Gastrocnemius medialis (tissue), 4 donors: ENCODE results near the gene YY1AP1. TPM values are rescaled to one million over a fixed set of nuclear protein-coding genes. Genes with fewer than 3 reads are reported as not detected.
"Not testable (repeated sequence)": the region's sequence is repeated elsewhere in the genome, so short reads cannot be mapped to it uniquely, and the experiment has no call there.

Source experiments
- ATAC-seq, 2 donors: fragments of 150-250 bp; one replicate each; pipeline ENCODE4 v1.9.1; 2016
- DNase-seq, 2 donors: peaks; one replicate each; pipeline ENCODE4 v3.0.0-alpha.2; 2019
- H3K27ac ChIP-seq, 4 donors: fragments of 200-600 bp; sonication (generic); 1 replicate in 1 of 4; 2 replicates in 3 of 4; pipeline ENCODE4 v1.5.1; 2016 to 2018; ENCODE audit warnings: mild to moderate bottlenecking in 2 of 4, moderate library complexity in 1 of 4
- H3K27me3 ChIP-seq, 3 donors: fragments of 200-600 bp; sonication (generic) in 2 of 3; 1 replicate in 1 of 3; 2 replicates in 2 of 3; pipeline versions ENCODE4 v1.5.1 to v1.6.0; 2016 to 2019; ENCODE audit warnings: mild to moderate bottlenecking in 1 of 3, moderate library complexity in 1 of 3
- H3K36me3 ChIP-seq, 2 donors: fragments of 200-600 bp; sonication (generic) in 1 of 2; one replicate each; pipeline ENCODE4 v1.5.1; 2017 to 2018
- H3K4me1 ChIP-seq, 2 donors: fragments of 200-600 bp; sonication (generic) in 1 of 2; one replicate each; pipeline ENCODE4 v1.5.1; 2016 to 2017; ENCODE audit warnings: mild to moderate bottlenecking in 2 of 2
- H3K4me3 ChIP-seq, 4 donors: fragments of 200-600 bp; sonication (generic) in 3 of 4; 1 replicate in 1 of 4; 2 replicates in 3 of 4; pipeline ENCODE4 v1.5.1; 2016 to 2019; ENCODE audit warnings: mild to moderate bottlenecking in 2 of 4
- H3K9me3 ChIP-seq, 3 donors: fragments of 200-600 bp; sonication (generic) in 2 of 3; 1 replicate in 1 of 3; 2 replicates in 2 of 3; pipeline ENCODE4 v1.5.1; 2016 to 2019
- POLR2A ChIP-seq, 2 donors: fragments of 450-650 bp; IDR thresholded peaks; one replicate each; pipeline ENCODE4 v1.6.1; 2017; ENCODE audit warnings: antibody characterized with exemption in 2 of 2, mild to moderate bottlenecking in 2 of 2, moderate library complexity in 2 of 2
- in situ Hi-C, 4 donors: fragments of 200-750 bp; cut with MboI; loops; one replicate each; pipeline versions ENCODE4 v1.15.0 to v1.8.0; 2017; ENCODE audit warnings: low sequenced_read_pairs in 4 of 4
- intact Hi-C: fragments of 100-400 bp; cut with DNase I; formaldehyde crosslinking; loops from one replicate; pipeline ENCODE4 v1.15.1; 2023; ENCODE audit warnings: low total_unique reads
- total RNA-seq, 4 donors: library from RNA; depleted of rRNA; stranded (reverse); fragments of >200 nt; gene quantifications; one replicate each; pipeline versions ENCODE4 v1.1.0 to v1.2.3, GENCODE V29; 2016
- TF ChIP-seq, protein P1 (sequence below), 5 experiments: fragments of 450-650 bp in 3 of 5; fragments of 200-600 bp in 2 of 5; sonication (generic) in 2 of 5; IDR thresholded peaks in 4 of 5; conservative IDR thresholded peaks in 1 of 5; 1 replicate in 4 of 5; 2 replicates in 1 of 5; pipeline ENCODE4 v1.5.1; 2016 to 2019; ENCODE audit warnings: antibody characterized with exemption in 5 of 5, mild to moderate bottlenecking in 3 of 5, moderate library complexity in 3 of 5

YY1AP1 gene
- total RNA-seq, 4 donors from 2014 or later = 81.6 to 162 (median 120) TPM

DNA sequence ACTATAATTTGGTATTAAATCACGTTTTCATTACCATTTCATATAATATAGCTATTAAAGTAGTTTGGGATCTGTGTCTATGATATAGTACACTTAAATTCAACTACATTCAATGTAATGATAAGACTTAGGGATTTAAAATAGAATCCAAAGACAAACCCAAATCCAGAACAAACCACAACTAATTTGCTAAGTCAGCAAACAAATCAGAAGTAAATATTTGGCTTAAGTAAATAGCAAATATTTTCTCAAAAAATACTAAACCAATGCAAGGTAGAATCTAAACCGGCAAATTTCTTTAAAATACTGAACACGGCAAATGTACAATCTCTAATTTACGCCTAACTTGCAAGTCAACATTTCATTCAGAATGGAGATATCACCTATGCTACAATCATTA lies 16.8 kb downstream of the YY1AP1 start:
- H3K4me1 ChIP-seq = no peaks in the 10 kb centered on the region
- TF ChIP-seq, protein P1, sequence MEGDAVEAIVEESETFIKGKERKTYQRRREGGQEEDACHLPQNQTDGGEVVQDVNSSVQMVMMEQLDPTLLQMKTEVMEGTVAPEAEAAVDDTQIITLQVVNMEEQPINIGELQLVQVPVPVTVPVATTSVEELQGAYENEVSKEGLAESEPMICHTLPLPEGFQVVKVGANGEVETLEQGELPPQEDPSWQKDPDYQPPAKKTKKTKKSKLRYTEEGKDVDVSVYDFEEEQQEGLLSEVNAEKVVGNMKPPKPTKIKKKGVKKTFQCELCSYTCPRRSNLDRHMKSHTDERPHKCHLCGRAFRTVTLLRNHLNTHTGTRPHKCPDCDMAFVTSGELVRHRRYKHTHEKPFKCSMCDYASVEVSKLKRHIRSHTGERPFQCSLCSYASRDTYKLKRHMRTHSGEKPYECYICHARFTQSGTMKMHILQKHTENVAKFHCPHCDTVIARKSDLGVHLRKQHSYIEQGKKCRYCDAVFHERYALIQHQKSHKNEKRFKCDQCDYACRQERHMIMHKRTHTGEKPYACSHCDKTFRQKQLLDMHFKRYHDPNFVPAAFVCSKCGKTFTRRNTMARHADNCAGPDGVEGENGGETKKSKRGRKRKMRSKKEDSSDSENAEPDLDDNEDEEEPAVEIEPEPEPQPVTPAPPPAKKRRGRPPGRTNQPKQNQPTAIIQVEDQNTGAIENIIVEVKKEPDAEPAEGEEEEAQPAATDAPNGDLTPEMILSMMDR (IDR thresholded peaks at IDR 0.05 in 4 of 5, conservative IDR thresholded peaks at IDR 0.05 in 1 of 5) = no peak
- no peak for TF ChIP-seq POLR2A (IDR thresholded peaks at IDR 0.05)
- ATAC-seq (no peak), DNase-seq (no peak)
- peaks cover 3 to 93% of the 10 kb centered on the region in 2 donors for H3K36me3 ChIP-seq
- no peak overlapping the region for H3K27ac ChIP-seq
- in situ Hi-C loops (loop anchor here in 1 of 4 donors (25.0 kb wide), 1 partner anchor 1409 kb away; the partner anchor contains the start of gene HAX1), intact Hi-C loops (no loop called here)
- no peaks in the 10 kb centered on the region for H3K27me3 ChIP-seq
- H3K9me3 ChIP-seq = no peaks in the 10 kb centered on the region
- no peak overlapping the region for H3K4me3 ChIP-seq

DNA sequence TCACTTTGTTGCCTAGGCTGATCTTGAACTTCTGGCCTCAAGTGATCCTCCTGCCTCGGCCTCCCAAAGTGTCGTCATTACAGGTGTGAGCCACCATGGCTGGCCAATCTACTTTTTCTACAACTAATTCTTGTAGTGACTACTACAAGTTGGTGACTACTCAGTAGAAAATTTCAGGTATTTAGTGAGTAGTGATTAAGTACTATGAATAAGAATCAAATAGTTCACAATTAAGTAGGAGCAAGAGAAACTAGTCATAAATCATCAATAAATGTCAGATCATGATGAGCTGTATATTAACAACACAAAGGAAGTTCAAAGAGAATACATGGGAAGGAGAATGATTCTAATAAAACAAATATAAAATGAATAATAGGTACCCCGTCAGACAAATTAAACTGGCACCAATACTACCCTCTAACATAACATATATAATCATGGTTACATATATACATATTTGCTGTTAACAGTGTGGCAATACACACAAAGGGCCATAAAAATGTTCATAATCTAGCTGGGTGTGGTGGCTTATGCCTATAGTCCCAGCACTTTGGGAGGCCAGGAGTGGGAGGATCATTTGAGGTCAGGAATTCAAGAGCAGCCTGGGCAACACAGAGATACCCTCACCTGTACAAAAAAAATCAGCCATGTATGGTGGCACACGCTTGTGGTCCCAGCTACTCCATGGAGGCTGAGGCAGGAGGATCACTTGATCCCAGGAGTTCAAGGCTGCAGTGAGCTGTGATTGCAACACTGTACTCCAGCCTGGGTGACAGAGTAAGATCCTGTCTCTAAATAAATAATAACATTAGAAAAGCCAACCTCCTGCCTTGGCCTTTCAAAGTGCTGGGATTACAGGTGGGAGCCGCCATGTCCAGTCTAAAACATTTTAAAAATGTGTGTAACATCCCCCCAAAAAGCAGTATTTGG lies 19.1 kb downstream of the YY1AP1 start:
- no peak overlapping the region for H3K4me3 ChIP-seq
- no peaks in the 10 kb centered on the region for H3K9me3 ChIP-seq
- peaks cover 3 to 93% of the 10 kb centered on the region in 2 donors for H3K36me3 ChIP-seq
- in situ Hi-C loops (loop anchor here in 1 of 4 donors (25.0 kb wide), 1 partner anchor 1407 kb away; the partner anchor contains the start of gene HAX1), intact Hi-C loops (no loop called here)
- DNase-seq (no peak), ATAC-seq (no peak)
- no peak for TF ChIP-seq POLR2A (IDR thresholded peaks at IDR 0.05)
- TF ChIP-seq, protein P1 (IDR thresholded peaks at IDR 0.05 in 4 of 5, conservative IDR thresholded peaks at IDR 0.05 in 1 of 5) = no peak
- H3K4me1 ChIP-seq = no peaks in the 10 kb centered on the region
- H3K27ac ChIP-seq = no peak overlapping the region
- H3K27me3 ChIP-seq = no peaks in the 10 kb centered on the region

DNA sequence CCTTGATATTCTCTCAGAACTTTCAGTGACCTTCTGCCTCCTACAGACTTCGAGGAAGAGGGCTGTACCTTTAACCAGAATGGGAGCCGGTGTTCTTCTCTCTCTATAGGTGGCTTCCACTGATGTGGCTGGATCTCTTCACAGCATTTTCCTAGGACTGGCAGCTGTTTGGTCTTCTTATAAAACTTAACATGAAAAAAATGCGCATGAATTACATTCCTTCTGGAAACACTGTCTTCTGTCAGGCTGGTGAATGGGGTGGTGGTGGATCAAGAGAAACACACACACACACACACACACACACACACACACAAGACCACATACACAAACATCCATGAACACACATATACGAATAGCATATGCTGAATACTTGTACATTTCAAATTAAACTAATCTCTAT lies 27.3 kb downstream of the YY1AP1 start:
- ATAC-seq, H3K4me3 ChIP-seq, H3K27ac ChIP-seq, H3K27me3 ChIP-seq, H3K4me1 ChIP-seq, DNase-seq, intact Hi-C loops, H3K9me3 ChIP-seq: not testable (repeated sequence)
- peaks cover 3 to 79% of the 10 kb centered on the region in 2 donors for H3K36me3 ChIP-seq
- in situ Hi-C loops = loop anchor here in 1 of 4 donors (25.0 kb wide), 1 partner anchor 1399 kb away; the partner anchor contains the start of gene HAX1

DNA sequence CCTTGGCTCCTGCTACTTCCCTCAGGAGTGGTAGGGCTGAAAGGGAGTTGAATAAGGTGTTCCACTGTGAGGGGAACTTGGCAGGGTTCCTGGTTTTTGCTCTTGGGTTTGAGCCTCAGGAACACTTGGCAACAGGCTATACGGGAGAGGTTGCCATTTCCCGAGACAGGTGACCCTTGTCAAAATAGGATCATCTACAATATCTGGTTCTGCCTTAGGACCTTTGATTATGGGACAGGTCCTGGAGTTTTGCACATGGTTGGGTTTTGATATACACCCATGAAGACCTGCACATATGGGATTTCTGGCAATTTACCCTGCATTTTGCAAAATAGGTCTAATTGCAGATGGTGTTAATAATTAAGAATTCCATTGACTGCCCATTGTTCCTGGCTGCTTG lies 31.1 kb downstream of the YY1AP1 start:
- no peak for TF ChIP-seq POLR2A (IDR thresholded peaks at IDR 0.05)
- TF ChIP-seq, protein P1 (IDR thresholded peaks at IDR 0.05 in 4 of 5, conservative IDR thresholded peaks at IDR 0.05 in 1 of 5) = no peak
- H3K4me3 ChIP-seq = no peak overlapping the region
- DNase-seq = no peak
- H3K27me3 ChIP-seq = no peaks in the 10 kb centered on the region
- peaks cover 3 to 42% of the 10 kb centered on the region in 2 donors for H3K36me3 ChIP-seq
- H3K4me1 ChIP-seq = no peaks in the 10 kb centered on the region
- in situ Hi-C loops (loop anchor here in 1 of 4 donors (25.0 kb wide), 1 partner anchor 1395 kb away; the partner anchor contains the start of gene HAX1), intact Hi-C loops (no loop called here)
- H3K27ac ChIP-seq = no peak overlapping the region
- no peaks in the 10 kb centered on the region for H3K9me3 ChIP-seq
- ATAC-seq = no peak

DNA sequence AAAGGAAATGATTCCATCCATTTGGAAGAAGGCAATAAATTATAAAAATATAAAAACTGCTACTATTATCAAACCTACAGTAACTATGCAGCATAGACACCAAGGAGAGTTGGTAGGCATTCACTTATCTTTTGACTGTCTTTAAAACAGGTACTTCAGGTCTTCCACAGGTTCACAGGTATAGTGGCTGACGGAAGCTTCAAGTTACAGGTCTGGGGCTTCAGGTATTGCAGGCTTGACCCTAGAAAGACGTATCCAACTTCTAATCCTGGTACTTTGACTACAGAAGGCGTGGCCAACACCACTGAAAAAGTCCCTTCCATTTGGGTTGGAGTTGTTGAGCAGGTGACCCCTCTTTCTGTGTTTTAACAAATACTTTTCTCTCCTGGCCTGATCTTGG lies 35.6 kb downstream of the YY1AP1 start:
- in situ Hi-C loops = loop anchor here in 1 of 4 donors (25.0 kb wide), 1 partner anchor 1391 kb away; the partner anchor contains the start of gene HAX1
- peaks cover 0 to 7% (median 0%) of the 10 kb centered on the region in 3 donors for H3K27me3 ChIP-seq
- H3K4me3 ChIP-seq = no peak overlapping the region

More for the DNA sequence above, 35.6 kb downstream of the YY1AP1 start:
- DNase-seq (no peak), ATAC-seq (no peak)
- intact Hi-C loops = no loop called here
- H3K4me1 ChIP-seq = no peaks in the 10 kb centered on the region
- H3K36me3 ChIP-seq = no peaks in the 10 kb centered on the region
- TF ChIP-seq POLR2A (IDR thresholded peaks at IDR 0.05) = no peak
- H3K9me3 ChIP-seq = no peaks in the 10 kb centered on the region
- H3K27ac ChIP-seq = no peak overlapping the region
